ENCODE results near the gene PGM1. TPM values are rescaled to one million over a fixed set of nuclear protein-coding genes. Genes with fewer than 3 reads are reported as not detected.
A peak's percentile ranks its signal among the peaks of the same experiment; 100 is the strongest.

The PGM1 gene
- total and polyA plus RNA-seq, 9 of the 15 experiments (the other 6 are each of a cell fraction or from before 2014, with no cell fraction given) = 0.03 to 0.31 (median 0.09) TPM; not detected in 5

DNA sequence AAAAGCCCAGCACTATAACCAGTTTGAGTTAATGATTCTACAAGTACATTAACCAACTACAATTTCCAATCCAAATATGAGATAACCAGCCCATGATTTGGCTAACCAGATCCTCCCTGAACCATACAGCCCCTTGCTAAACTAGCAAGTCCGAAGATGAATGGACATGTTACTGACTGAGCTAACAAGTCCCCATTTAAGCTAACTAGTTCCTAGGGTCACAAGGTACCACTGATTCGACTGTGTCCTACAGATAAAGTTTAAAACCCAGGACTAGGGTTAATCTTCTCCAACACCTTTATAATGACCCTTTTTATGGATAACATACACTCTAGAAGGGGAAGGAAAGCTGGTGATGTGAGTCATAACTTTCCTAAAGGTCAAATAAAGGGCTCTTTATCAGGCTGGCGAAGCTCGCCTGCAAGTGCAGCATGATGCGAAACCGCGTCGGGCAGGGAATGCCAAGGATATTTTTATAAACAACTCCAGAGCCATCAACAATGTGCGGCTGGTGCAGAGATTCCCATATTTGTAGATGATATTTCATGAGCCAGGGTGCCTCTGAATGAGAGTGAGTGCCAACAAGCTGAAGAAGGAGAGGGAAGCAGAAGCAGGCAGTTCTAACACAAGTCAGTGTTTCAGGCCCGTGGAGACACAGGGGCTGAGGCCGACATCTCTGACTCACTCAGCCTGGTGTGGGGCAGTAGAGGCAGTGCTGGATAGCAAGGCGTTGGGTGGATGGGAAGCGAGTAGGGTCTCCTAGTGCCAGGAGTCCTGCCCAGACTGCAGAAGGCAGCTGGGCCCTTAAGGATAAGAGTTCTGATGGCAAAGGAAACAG is 105.0 kb downstream of the PGM1 start:
- in situ Hi-C loops (cut with MboI) = no loop called here
- Histone ChIP-seq H3K79me2 (ENCODE audit: control insufficient read depth, insufficient read depth, low read length) (no peaks in the 10 kb centered on the region), H3K4me1 (replicated peaks in 1 of 2; ENCODE audit: control insufficient read depth in 2 of 2, insufficient read depth in 2 of 2, low read length in 2 of 2) (peaks cover 0 to 2% of the 10 kb centered on the region in 2 experiments; a peak in 2 of 5 replicates), H3K36me3 (ENCODE audit: control insufficient read depth, insufficient read depth, low read length) (no peaks in the 10 kb centered on the region), H3K4me3 (no peak overlapping the region), H3K9me3 (replicated peaks; ENCODE audit: control insufficient read depth, insufficient read depth, low read depth, low read length) (no peaks in the 10 kb centered on the region), H3K4me2 (ENCODE audit: insufficient read depth, low read length) (no peak overlapping the region), H3K9ac (ENCODE audit: insufficient read depth in 1 of 2, low read depth in 2 of 2, low read length in 2 of 2) (no peak overlapping the region), H3K27me3 (ENCODE audit: control insufficient read depth in 2 of 2, insufficient read depth in 2 of 2, low read length in 2 of 2) (peaks cover 2 to 12% of the 10 kb centered on the region in 2 experiments; a peak in 3 of 5 replicates), H3K27ac (ENCODE audit: extremely low read depth, low read depth, low read length) (no peak overlapping the region), H2AFZ (ENCODE audit: low read depth, low read length) (no peak overlapping the region), H3K9me1 (ENCODE audit: control insufficient read depth, insufficient read depth, low read length) (no peaks in the 10 kb centered on the region), H4K20me1 (replicated peaks; ENCODE audit: control insufficient read depth, insufficient read depth, low read length) (no peaks in the 10 kb centered on the region)
- ChIA-PET CTCF (ENCODE audit: low intra/inter-chr PET ratio) (no interaction called here), POLR2A (no interaction called here)
- no TSS peak for BruUV-seq (replicated peaks)
- FAIRE-seq (no peak), ATAC-seq (no peak), DNase-seq (ENCODE audit: extremely low read depth in 1 of 4, low spot score in 3 of 4) (peak in 1 of 4 experiments; percentile 5)
- intact Hi-C loops (cut with micrococcal nuclease) = loop anchor here (10.0 kb wide), 1 partner anchor 217 kb away; no protein-coding TSS in a partner anchor
- under 1% methylated on average over 13 of the region's 13 CpGs for WGBS (ENCODE audit: insufficient coverage, low coverage, missing lambda C conversion rate)
- TF ChIP-seq ZNF589 (CRISPR knock-in tag; IDR thresholded peaks at IDR 0.05; ENCODE audit: low read depth) (0 out of 2 replicates have a peak, but pooled peaks have one; percentile 42), TAL1 (IDR thresholded peaks at IDR 0.05) (0 out of 2 replicates have a peak, but pooled peaks have one; percentile 32), RBM15 (IDR thresholded peaks at IDR 0.05; ENCODE audit: insufficient read depth, low read length) (no peak), ARID1B (IDR thresholded peaks at IDR 0.05) (peak; percentile 39; the same call in 1 of the 2 replicates), ZNF232 (CRISPR knock-in tag; IDR thresholded peaks at IDR 0.05) (no peak), SRSF7 (optimal IDR thresholded peaks at IDR 0.05; ENCODE audit: low read depth, low read length) (no peak), ESRRA (IDR thresholded peaks at IDR 0.05; ENCODE audit: borderline replicate concordance, low read depth) (peak; percentile 47; the same call in 1 of the 2 replicates), GATA2 (CRISPR knock-in tag; IDR thresholded peaks at IDR 0.05) (no peak), ZNF584 (CRISPR knock-in tag; IDR thresholded peaks at IDR 0.05; ENCODE audit: low read depth) (0 out of 2 replicates have a peak, but pooled peaks have one; percentile 36), NFE2L1 (tag; IDR thresholded peaks at IDR 0.05; ENCODE audit: borderline replicate concordance, low read depth) (no peak), HCFC1 (IDR thresholded peaks at IDR 0.05; ENCODE audit: low read depth, low read length) (no peak)
- TF ChIP-seq, protein P1, sequence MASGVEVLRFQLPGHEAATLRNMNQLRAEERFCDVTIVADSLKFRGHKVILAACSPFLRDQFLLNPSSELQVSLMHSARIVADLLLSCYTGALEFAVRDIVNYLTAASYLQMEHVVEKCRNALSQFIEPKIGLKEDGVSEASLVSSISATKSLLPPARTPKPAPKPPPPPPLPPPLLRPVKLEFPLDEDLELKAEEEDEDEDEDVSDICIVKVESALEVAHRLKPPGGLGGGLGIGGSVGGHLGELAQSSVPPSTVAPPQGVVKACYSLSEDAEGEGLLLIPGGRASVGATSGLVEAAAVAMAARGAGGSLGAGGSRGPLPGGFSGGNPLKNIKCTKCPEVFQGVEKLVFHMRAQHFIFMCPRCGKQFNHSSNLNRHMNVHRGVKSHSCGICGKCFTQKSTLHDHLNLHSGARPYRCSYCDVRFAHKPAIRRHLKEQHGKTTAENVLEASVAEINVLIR (CRISPR knock-in tag; IDR thresholded peaks at IDR 0.05) = no peak
- TF ChIP-seq, protein P2, sequence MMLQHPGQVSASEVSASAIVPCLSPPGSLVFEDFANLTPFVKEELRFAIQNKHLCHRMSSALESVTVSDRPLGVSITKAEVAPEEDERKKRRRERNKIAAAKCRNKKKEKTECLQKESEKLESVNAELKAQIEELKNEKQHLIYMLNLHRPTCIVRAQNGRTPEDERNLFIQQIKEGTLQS (IDR thresholded peaks at IDR 0.05) = 0 out of 2 replicates have a peak, but pooled peaks have one; percentile 33
- TF ChIP-seq, protein P2 (CRISPR knock-in tag; conservative IDR thresholded peaks at IDR 0.05) = no peak
- TF ChIP-seq, protein P3, sequence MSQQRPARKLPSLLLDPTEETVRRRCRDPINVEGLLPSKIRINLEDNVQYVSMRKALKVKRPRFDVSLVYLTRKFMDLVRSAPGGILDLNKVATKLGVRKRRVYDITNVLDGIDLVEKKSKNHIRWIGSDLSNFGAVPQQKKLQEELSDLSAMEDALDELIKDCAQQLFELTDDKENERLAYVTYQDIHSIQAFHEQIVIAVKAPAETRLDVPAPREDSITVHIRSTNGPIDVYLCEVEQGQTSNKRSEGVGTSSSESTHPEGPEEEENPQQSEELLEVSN (IDR thresholded peaks at IDR 0.05; ENCODE audit: borderline replicate concordance in 1 of 2, extremely low read depth in 1 of 2, insufficient read depth in 1 of 2, insufficient read length in 1 of 2, low read depth in 1 of 2, low read length in 1 of 2, poor library complexity in 1 of 2, severe bottlenecking in 1 of 2) = no peak
- TF ChIP-seq, protein P4, sequence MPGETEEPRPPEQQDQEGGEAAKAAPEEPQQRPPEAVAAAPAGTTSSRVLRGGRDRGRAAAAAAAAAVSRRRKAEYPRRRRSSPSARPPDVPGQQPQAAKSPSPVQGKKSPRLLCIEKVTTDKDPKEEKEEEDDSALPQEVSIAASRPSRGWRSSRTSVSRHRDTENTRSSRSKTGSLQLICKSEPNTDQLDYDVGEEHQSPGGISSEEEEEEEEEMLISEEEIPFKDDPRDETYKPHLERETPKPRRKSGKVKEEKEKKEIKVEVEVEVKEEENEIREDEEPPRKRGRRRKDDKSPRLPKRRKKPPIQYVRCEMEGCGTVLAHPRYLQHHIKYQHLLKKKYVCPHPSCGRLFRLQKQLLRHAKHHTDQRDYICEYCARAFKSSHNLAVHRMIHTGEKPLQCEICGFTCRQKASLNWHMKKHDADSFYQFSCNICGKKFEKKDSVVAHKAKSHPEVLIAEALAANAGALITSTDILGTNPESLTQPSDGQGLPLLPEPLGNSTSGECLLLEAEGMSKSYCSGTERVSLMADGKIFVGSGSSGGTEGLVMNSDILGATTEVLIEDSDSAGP (CRISPR knock-in tag; IDR thresholded peaks at IDR 0.05) = no peak

All from K562 (cell line).